Panc1 (cell line): ENCODE results near the gene DPM2.

Source experiments
- CTCF ChIP-seq: fragments of 450-650 bp; IDR thresholded peaks from 2 replicates; pipeline ENCODE4 v1.5.1; 2017; ENCODE audit warnings: mild to moderate bottlenecking
- POLR2AphosphoS5 ChIP-seq: IDR thresholded peaks from 2 replicates; pipeline ENCODE4 v1.6.1; 2012; ENCODE audit warnings: mild to moderate bottlenecking, low read depth, low read length, moderate library complexity
- REST ChIP-seq, 2 experiments: IDR thresholded peaks; 2 replicates each; pipeline ENCODE4 v1.6.1; 2011 to 2012; ENCODE audit warnings: low read depth in 2 of 2, control low read depth in 1 of 2, low read length in 1 of 2, mild to moderate bottlenecking in 1 of 2, moderate library complexity in 1 of 2; ENCODE audit not compliant: insufficient read depth in 1 of 2
- TCF7L2 ChIP-seq: IDR thresholded peaks from 2 replicates; pipeline ENCODE4 v1.6.1; 2011; ENCODE audit warnings: mild to moderate bottlenecking, low read depth, low read length, inconsistent platforms

- no peak for TF ChIP-seq REST (IDR thresholded peaks at IDR 0.05; ENCODE audit: insufficient read depth in 1 of 2, low read depth in 2 of 2, low read length in 1 of 2)
- no peak for TF ChIP-seq CTCF
- TF ChIP-seq POLR2AphosphoS5 = no peak
- no peak for TF ChIP-seq TCF7L2
These were observed 34.7 kb upstream of the DPM2 start for GRCh38 chr9:127972236-127972871.
